IMR-90 (cell line): Measurements from ENCODE around the gene C1QTNF5. TPM values are rescaled to one million over a fixed set of nuclear protein-coding genes. Genes with fewer than 3 reads are reported as not detected.

ENCODE experiments used
- ATAC-seq: fragments of 200-7000 bp; cut with Tn5 transposase; 2 replicates; pipeline ENCODE4 v1.9.1; 2020; ENCODE audit warnings: low read depth, mild to moderate bottlenecking, moderate library complexity
- BruUV-seq: library from RNA; stranded (reverse); fragments of 400-500 nt; replicated peaks from 2 replicates; lab custom pipeline; 2021; lab: Mats Ljungman, UMichigan
- CTCF ChIA-PET: fragments of 300-600 bp; formaldehyde crosslinking; extraction: SDS; loops from one replicate; lab custom pipeline; 2021; ENCODE audit warnings: antibody characterized with exemption; lab: Yijun Ruan, JAX
- POLR2A ChIA-PET: fragments of 300-600 bp; sonication (Branson Sonifier 250); formaldehyde crosslinking; loops from one replicate; lab custom pipeline; 2022; ENCODE audit warnings: antibody characterized with exemption; ENCODE audit not compliant: unreplicated experiment; lab: Charles Lee
- DNase-seq: peaks from one replicate; pipeline ENCODE4 v3.0.0; 2013
- H2AFZ ChIP-seq: replicated peaks from 2 replicates; pipeline ENCODE3; 2013; ENCODE audit warnings: low read length, mild to moderate bottlenecking; ENCODE audit not compliant: poor library complexity
- H2AK5ac ChIP-seq: 2 replicates; pipeline ENCODE4 v1.6.1; 2013; ENCODE audit warnings: low read depth, low read length, inconsistent platforms
- H2AK9ac ChIP-seq: replicated peaks from 2 replicates; pipeline ENCODE3; 2013; ENCODE audit warnings: mild to moderate bottlenecking, low read depth, low read length, moderate library complexity; ENCODE audit not compliant: poor library complexity
- H2BK120ac ChIP-seq: 2 replicates; pipeline ENCODE4 v1.6.1; 2013; ENCODE audit warnings: low read depth, low read length, inconsistent platforms
- H2BK15ac ChIP-seq: 3 replicates; pipeline ENCODE4 v1.6.1; 2013; ENCODE audit warnings: low read depth, low read length, inconsistent platforms
- H2BK20ac ChIP-seq: 2 replicates; pipeline ENCODE4 v1.6.1; 2013; ENCODE audit warnings: low read depth, mild to moderate bottlenecking, inconsistent platforms, low read length, moderate library complexity
- H2BK5ac ChIP-seq: 2 replicates; pipeline ENCODE4 v1.6.1; 2013; ENCODE audit warnings: mild to moderate bottlenecking, low read depth, low read length, inconsistent platforms; ENCODE audit not compliant: poor library complexity, severe bottlenecking
- H3K14ac ChIP-seq: replicated peaks from 2 replicates; pipeline ENCODE4 v1.6.1; 2013; ENCODE audit warnings: low read depth, low read length, inconsistent platforms
- H3K18ac ChIP-seq: 2 replicates; pipeline ENCODE4 v1.6.1; 2013; ENCODE audit warnings: low read depth, low read length, control low read depth
- H3K23ac ChIP-seq: 2 replicates; pipeline ENCODE4 v1.6.1; 2013; ENCODE audit warnings: low read depth, low read length, inconsistent platforms
- H3K27ac ChIP-seq: 2 replicates; pipeline ENCODE4 v1.5.1; 2013; ENCODE audit warnings: mild to moderate bottlenecking, control low read depth, low read length; ENCODE audit not compliant: insufficient read depth
- H3K27me3 ChIP-seq: 2 replicates; pipeline ENCODE4 v1.6.1; 2013; ENCODE audit warnings: low read length; ENCODE audit not compliant: control insufficient read depth, insufficient read depth
- H3K36me3 ChIP-seq: 2 replicates; pipeline ENCODE4 v1.6.1; 2013; ENCODE audit warnings: low read length, mixed read lengths; ENCODE audit not compliant: control insufficient read depth, insufficient read depth
- H3K4ac ChIP-seq: 2 replicates; pipeline ENCODE4 v1.6.1; 2013; ENCODE audit warnings: low read depth, low read length, inconsistent platforms
- H3K4me1 ChIP-seq: 2 replicates; pipeline ENCODE4 v1.6.1; 2013; ENCODE audit warnings: low read length, mixed read lengths; ENCODE audit not compliant: control insufficient read depth, insufficient read depth
- H3K4me2 ChIP-seq: 2 replicates; pipeline ENCODE4 v1.6.1; 2013; ENCODE audit warnings: low read depth, mild to moderate bottlenecking, control low read depth, low read length, moderate library complexity
- H3K4me3 ChIP-seq: 2 replicates; pipeline ENCODE4 v1.5.1; 2013; ENCODE audit warnings: low read depth, mild to moderate bottlenecking, control low read depth, low read length, moderate library complexity; ENCODE audit not compliant: insufficient read depth
- H3K56ac ChIP-seq: 2 replicates; pipeline ENCODE4 v1.6.1; 2013; ENCODE audit warnings: low read length, inconsistent platforms; ENCODE audit not compliant: insufficient read depth; ENCODE audit errors: extremely low read depth
- H3K79me1 ChIP-seq, 2 experiments: 2 replicates each; pipeline ENCODE4 v1.6.1; 2013; ENCODE audit warnings: low read length in 2 of 2, inconsistent platforms in 1 of 2, low read depth in 1 of 2
- H3K9ac ChIP-seq: 2 replicates; pipeline ENCODE4 v1.6.1; 2013; ENCODE audit warnings: low read depth, low read length, control low read depth
- H3K9me1 ChIP-seq: 2 replicates; pipeline ENCODE4 v1.6.1; 2013; ENCODE audit warnings: low read length, inconsistent platforms; ENCODE audit not compliant: insufficient read depth
- H3K9me3 ChIP-seq: 2 replicates; pipeline ENCODE4 v1.6.1; 2013; ENCODE audit warnings: low read length; ENCODE audit not compliant: control insufficient read depth, insufficient read depth
- H4K20me1 ChIP-seq: 2 replicates; pipeline ENCODE4 v1.6.1; 2013; ENCODE audit warnings: low read length, inconsistent platforms; ENCODE audit not compliant: insufficient read depth
- H4K5ac ChIP-seq: 2 replicates; pipeline ENCODE4 v1.6.1; 2013; ENCODE audit warnings: mild to moderate bottlenecking, low read depth, low read length, control low read depth
- H4K8ac ChIP-seq, 2 experiments: 2 replicates each; pipeline ENCODE4 v1.6.1; 2013; ENCODE audit warnings: low read depth in 2 of 2, low read length in 2 of 2, control low read depth in 1 of 2, inconsistent platforms in 1 of 2
- H4K91ac ChIP-seq: 2 replicates; pipeline ENCODE4 v1.6.1; 2013; ENCODE audit warnings: low read depth, low read length, inconsistent platforms; ENCODE audit not compliant: insufficient read depth
- CHD1 ChIP-seq: IDR thresholded peaks from 2 replicates; pipeline ENCODE4 v1.6.1; 2012; ENCODE audit warnings: low read depth, low read length, improper control_type of control experiment
- CTCF ChIP-seq: conservative IDR thresholded peaks from 2 replicates; pipeline ENCODE4 v1.5.1; 2012; ENCODE audit warnings: mild to moderate bottlenecking, low read depth, low read length, improper control_type of control experiment
- ELK1 ChIP-seq: fragments of 150-350 bp; IDR thresholded peaks from 2 replicates; pipeline ENCODE4 v1.6.1; 2016; ENCODE audit warnings: low read depth, mild to moderate bottlenecking, low read length, moderate library complexity, borderline replicate concordance
- MAFK ChIP-seq: IDR thresholded peaks from 2 replicates; pipeline ENCODE4 v1.6.1; 2012; ENCODE audit warnings: low read depth, low read length, improper control_type of control experiment
- MAZ ChIP-seq: IDR thresholded peaks from 2 replicates; pipeline ENCODE4 v1.6.1; 2012; ENCODE audit warnings: low read depth, mild to moderate bottlenecking, low read length, improper control_type of control experiment, moderate library complexity, borderline replicate concordance
- MXI1 ChIP-seq: IDR thresholded peaks from 2 replicates; pipeline ENCODE4 v1.6.1; 2012; ENCODE audit warnings: low read depth, mild to moderate bottlenecking, low read length, moderate library complexity, borderline replicate concordance
- NFE2L2 ChIP-seq: fragments of 150-350 bp; IDR thresholded peaks from 2 replicates; pipeline ENCODE4 v1.6.1; 2016; ENCODE audit warnings: low read depth, mild to moderate bottlenecking, low read length
- RAD21 ChIP-seq: IDR thresholded peaks from 2 replicates; pipeline ENCODE4 v1.6.1; 2012; ENCODE audit warnings: low read length, improper control_type of control experiment
- RCOR1 ChIP-seq: IDR thresholded peaks from 2 replicates; pipeline ENCODE4 v1.6.1; 2012; ENCODE audit warnings: mild to moderate bottlenecking, low read length, improper control_type of control experiment; ENCODE audit not compliant: insufficient replicate concordance
- SMC3 ChIP-seq: fragments of 150-350 bp; IDR thresholded peaks from 2 replicates; pipeline ENCODE4 v1.6.1; 2016; ENCODE audit warnings: low read depth, mild to moderate bottlenecking, antibody characterized with exemption, low read length, moderate library complexity
- USF2 ChIP-seq: fragments of 150-350 bp; IDR thresholded peaks from 2 replicates; pipeline ENCODE4 v1.6.1; 2017; ENCODE audit warnings: mild to moderate bottlenecking, antibody characterized with exemption, low read length, low read depth
- WGBS, 2 experiments: methylation state at CpG; one replicate each; pipeline versions ENCODE4 v1.1.5 to v1.1.7; 2013; ENCODE audit warnings: missing lambda C conversion rate in 2 of 2; ENCODE audit not compliant: insufficient read length in 1 of 2; ENCODE audit errors: extremely low coverage in 2 of 2; 5-methylcytosine and 5-hydroxymethylcytosine counted together
- dilution Hi-C: fragments of 300-500 bp; cut with HindIII; formaldehyde crosslinking; loops from one replicate; pipeline ENCODE4 v1.14.3; 2018; ENCODE audit warnings: low sequenced_read_pairs; ENCODE audit not compliant: unreplicated experiment
- in situ Hi-C: fragments of 300-500 bp; cut with MboI; formaldehyde crosslinking; loops from 3 replicates; pipeline ENCODE4 v1.14.3; 2019; ENCODE audit warnings: low sequenced_read_pairs, inconsistent platforms, mixed read lengths
- intact Hi-C: fragments of 100-400 bp; cut with micrococcal nuclease; formaldehyde crosslinking; loops from 2 replicates; pipeline ENCODE4 v1.10.0; 2022
- polyA plus RNA-seq, 3 experiments: library from polyadenylated mRNA; depleted of rRNA; stranded (reverse); fragments of >200 nt; gene quantifications; 2 replicates each; pipeline ENCODE4 v1.2.3, GENCODE V29; 2012; ENCODE audit warnings: low replicate concordance in 1 of 3
- total RNA-seq: library from RNA; depleted of rRNA; stranded (reverse); fragments of >200 nt; gene quantifications from 2 replicates; pipeline ENCODE4 v1.2.3, GENCODE V29; 2012

C1QTNF5 gene
- total and polyA plus RNA-seq, 2 of the 4 experiments (the other 2 are of a cell fraction): 2.0 to 5.4 TPM

- H3K4me3 ChIP-seq: no peak overlapping the region
- H2AK9ac ChIP-seq: peak overlapping the region; percentile 11
- 100% methylated on average over 1 of the region's 20 CpGs; no CpG with 5 or more reads in 1 of the 2 experiments for WGBS, 2 experiments
These were observed 17.7 kb downstream of the C1QTNF5 start for GRCh38 chr11:119322921-119323531.

More at GRCh38 chr11:119322921-119323531, 17.7 kb downstream of the C1QTNF5 start:
- Histone ChIP-seq H3K9ac (no peak overlapping the region), H2AFZ (peak overlapping the region; percentile 56), H3K4ac (no peak overlapping the region), H2BK15ac (0 out of 3 replicates have a peak overlapping the region, but pooled peaks have one; percentile 57), H3K4me1 (peaks cover 29% of the 10 kb centered on the region), H3K23ac (no peak overlapping the region), H3K27ac (no peak overlapping the region), H3K4me2 (no peak overlapping the region), H4K91ac (no peak overlapping the region), H2BK5ac (no peak overlapping the region), H3K27me3 (no peaks in the 10 kb centered on the region), H3K14ac (no peak overlapping the region), H3K36me3 (no peaks in the 10 kb centered on the region), H4K20me1 (no peaks in the 10 kb centered on the region), H2BK120ac (no peak overlapping the region), H3K18ac (no peak overlapping the region), H3K56ac (no peak overlapping the region), H3K9me3 (no peaks in the 10 kb centered on the region), H4K5ac (no peak overlapping the region), H2BK20ac (no peak overlapping the region; the same call in 1 of the 2 replicates), H4K8ac (no peak overlapping the region; a peak in 1 of 4 replicates), H3K9me1 (peaks cover 17% of the 10 kb centered on the region), H2AK5ac (peak overlapping the region; percentile 78; the same call in 1 of the 2 replicates), H3K79me1 (peaks cover 0 to 21% of the 10 kb centered on the region in 2 experiments; a peak in 3 of 4 replicates)
- in situ Hi-C loops: no loop called here
- no TSS peak for BruUV-seq
- TF ChIP-seq CTCF (no peak), ELK1 (no peak), CHD1 (no peak), NFE2L2 (no peak), MAZ (no peak), MXI1 (no peak), SMC3 (no peak), RAD21 (no peak), USF2 (no peak), RCOR1 (no peak), MAFK (no peak)
- no peak for DNase-seq
- intact Hi-C loops: loop anchor here (2.0 to 5.0 kb wide), 3 partner anchors 118 to 230 kb away; partner anchors contain the start of gene ABCG4
- ChIA-PET POLR2A (no interaction called here), CTCF (interaction anchor here (0.8 to 2.1 kb wide), 5 partner anchors 15 to 117 kb away, joined by 3 to 16 read pairs (median 5); partner anchors contain the start of gene CBL)
- dilution Hi-C loops: no loop called here
- no peak for ATAC-seq
